Femur (tissue), 1 donor: Measurements from ENCODE around the gene SLC25A41.
"Not testable (repeated sequence)": the region's sequence is repeated elsewhere in the genome, so short reads cannot be mapped to it uniquely, and the experiment has no call there.

ENCODE experiments used
- DNase-seq: peaks from one replicate; pipeline ENCODE4 v3.0.0-alpha.2; 2017

SLC25A41 gene

GRCh38 chr19:6459262-6460098, 25.9 kb upstream of the SLC25A41 start, which contains the start of gene SLC25A23:
Gene SLC25A23 (minus strand): TSS chr19:6459792. CDS start chr19:6459628, 164 bp downstream.
- peak; percentile 88 for DNase-seq

GRCh38 chr19:6458695-6459261, 25.2 kb upstream of the SLC25A41 start:
- no peak for DNase-seq

- DNase-seq, result no peak
These were observed 24.6 kb upstream of the SLC25A41 start for GRCh38 chr19:6457958-6458694.

GRCh38 chr19:6455924-6456323, 22.4 kb upstream of the SLC25A41 start:
- DNase-seq, result no peak

GRCh38 chr19:6453951-6454565, 20.5 kb upstream of the SLC25A41 start:
- DNase-seq, result no peak

GRCh38 chr19:6452899-6453298, 19.3 kb upstream of the SLC25A41 start:
- DNase-seq, result no peak

- no peak for DNase-seq
These were observed 18.7 kb upstream of the SLC25A41 start for GRCh38 chr19:6452223-6452614.

- no peak for DNase-seq
These were observed 18.1 kb upstream of the SLC25A41 start for GRCh38 chr19:6451583-6452222.

- no peak for DNase-seq
These were observed 16.6 kb upstream of the SLC25A41 start for GRCh38 chr19:6450166-6450565.

- DNase-seq, result no peak
These were observed 14.5 kb upstream of the SLC25A41 start for GRCh38 chr19:6448045-6448444.

- DNase-seq, result no peak
These were observed 12.9 kb upstream of the SLC25A41 start for GRCh38 chr19:6446452-6446851.

GRCh38 chr19:6443986-6444385, 10.4 kb upstream of the SLC25A41 start:
- DNase-seq, result no peak

- DNase-seq, result no peak
These were observed 8.6 kb upstream of the SLC25A41 start for GRCh38 chr19:6442087-6442688.

GRCh38 chr19:6440905-6441304, 7.3 kb upstream of the SLC25A41 start:
- DNase-seq, result no peak

- DNase-seq, result no peak
These were observed 6.2 kb upstream of the SLC25A41 start for GRCh38 chr19:6439743-6440142.

GRCh38 chr19:6433165-6433564, 398 bp downstream of the SLC25A41 start:
- DNase-seq, result no peak

- no peak for DNase-seq
These were observed 1.7 kb downstream of the SLC25A41 start for GRCh38 chr19:6431891-6432290.

- no peak for DNase-seq
These were observed 3.9 kb downstream of the SLC25A41 start for GRCh38 chr19:6429419-6430221.

GRCh38 chr19:6428692-6429418, 4.7 kb downstream of the SLC25A41 start:
- DNase-seq, result not testable (repeated sequence)

GRCh38 chr19:6427131-6427530, 6.4 kb downstream of the SLC25A41 start:
- no peak for DNase-seq
